Ascending aorta (tissue), 2 donors: ENCODE measurements around the gene SLC24A3. TPM values are rescaled to one million over a fixed set of nuclear protein-coding genes. Genes with fewer than 3 reads are reported as not detected.

Experiments used
- DNase-seq, 2 donors: peaks; one replicate each; pipeline ENCODE4 v3.0.0-alpha.2; 2019; ENCODE audit warnings: low spot score in 2 of 2
- H3K27ac ChIP-seq, 2 donors: fragments of 200-600 bp; sonication (generic); one replicate each; pipeline ENCODE4 v1.5.1; 2016 to 2017; ENCODE audit warnings: mild to moderate bottlenecking in 1 of 2
- H3K27me3 ChIP-seq: fragments of 200-600 bp; sonication (generic); one replicate; pipeline ENCODE4 v1.5.1; 2017
- H3K36me3 ChIP-seq, 2 donors: fragments of 200-600 bp; sonication (generic); one replicate each; pipeline ENCODE4 v1.5.1; 2016
- H3K4me1 ChIP-seq, 2 donors: fragments of 200-600 bp; sonication (generic); one replicate each; pipeline ENCODE4 v1.5.1; 2016 to 2017; ENCODE audit warnings: mild to moderate bottlenecking in 1 of 2
- H3K4me3 ChIP-seq, 2 donors: fragments of 200-600 bp; sonication (generic); one replicate each; pipeline ENCODE4 v1.5.1; 2016 to 2017; ENCODE audit warnings: mild to moderate bottlenecking in 1 of 2
- H3K9me3 ChIP-seq, 2 donors: fragments of 200-600 bp; sonication (generic); one replicate each; pipeline ENCODE4 v1.5.1; 2016
- intact Hi-C: fragments of 100-400 bp; cut with DNase I; formaldehyde crosslinking; loops from one replicate; pipeline ENCODE4 v1.15.1; 2023
- total RNA-seq: library from RNA; depleted of rRNA; stranded (reverse); fragments of >200 nt; gene quantifications from one replicate; pipeline ENCODE4 v1.1.0, GENCODE V29; 2016
- TF ChIP-seq, protein P1 (sequence below), 3 experiments: fragments of 200-600 bp in 2 of 3; fragments of 450-650 bp in 1 of 3; sonication (generic) in 2 of 3; IDR thresholded peaks; one replicate each; pipeline ENCODE4 v1.5.1; 2016 to 2019; ENCODE audit warnings: antibody characterized with exemption in 3 of 3, mild to moderate bottlenecking in 1 of 3, moderate library complexity in 1 of 3

Gene SLC24A3
- total RNA-seq, 1 donor from 2014 or later = 12.9 TPM

DNA sequence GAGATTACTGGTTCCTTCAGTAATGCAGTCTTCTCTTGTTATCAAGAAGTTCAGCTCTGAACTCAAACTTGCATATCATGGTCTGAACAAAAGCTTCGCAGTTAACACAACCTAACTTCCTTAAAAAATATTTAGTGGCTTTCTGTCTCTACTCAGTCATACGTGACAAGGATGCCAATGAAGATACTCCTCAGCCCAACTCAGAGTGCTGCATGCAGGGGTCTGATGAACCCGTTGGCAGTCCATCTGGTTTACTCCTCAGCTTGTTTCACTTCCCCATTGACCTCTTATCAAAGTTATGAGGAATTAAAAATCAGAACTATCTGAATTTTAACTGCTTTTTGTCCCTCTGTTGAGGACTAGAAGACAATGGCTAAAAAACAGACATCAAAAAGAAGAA, 489.0 kb downstream of the SLC24A3 start:
- peaks cover 3 to 5% of the 10 kb centered on the region in 2 donors for H3K36me3 ChIP-seq
- no peaks in the 10 kb centered on the region for H3K9me3 ChIP-seq
- H3K27me3 ChIP-seq = no peaks in the 10 kb centered on the region
- DNase-seq = peak in 1 of 2 donors; percentile 37
- no peak overlapping the region for H3K27ac ChIP-seq
- no peaks in the 10 kb centered on the region for H3K4me1 ChIP-seq
- intact Hi-C loops = no loop called here
- no peak overlapping the region for H3K4me3 ChIP-seq
- TF ChIP-seq, protein P1, sequence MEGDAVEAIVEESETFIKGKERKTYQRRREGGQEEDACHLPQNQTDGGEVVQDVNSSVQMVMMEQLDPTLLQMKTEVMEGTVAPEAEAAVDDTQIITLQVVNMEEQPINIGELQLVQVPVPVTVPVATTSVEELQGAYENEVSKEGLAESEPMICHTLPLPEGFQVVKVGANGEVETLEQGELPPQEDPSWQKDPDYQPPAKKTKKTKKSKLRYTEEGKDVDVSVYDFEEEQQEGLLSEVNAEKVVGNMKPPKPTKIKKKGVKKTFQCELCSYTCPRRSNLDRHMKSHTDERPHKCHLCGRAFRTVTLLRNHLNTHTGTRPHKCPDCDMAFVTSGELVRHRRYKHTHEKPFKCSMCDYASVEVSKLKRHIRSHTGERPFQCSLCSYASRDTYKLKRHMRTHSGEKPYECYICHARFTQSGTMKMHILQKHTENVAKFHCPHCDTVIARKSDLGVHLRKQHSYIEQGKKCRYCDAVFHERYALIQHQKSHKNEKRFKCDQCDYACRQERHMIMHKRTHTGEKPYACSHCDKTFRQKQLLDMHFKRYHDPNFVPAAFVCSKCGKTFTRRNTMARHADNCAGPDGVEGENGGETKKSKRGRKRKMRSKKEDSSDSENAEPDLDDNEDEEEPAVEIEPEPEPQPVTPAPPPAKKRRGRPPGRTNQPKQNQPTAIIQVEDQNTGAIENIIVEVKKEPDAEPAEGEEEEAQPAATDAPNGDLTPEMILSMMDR (IDR thresholded peaks at IDR 0.05) = no peak

DNA sequence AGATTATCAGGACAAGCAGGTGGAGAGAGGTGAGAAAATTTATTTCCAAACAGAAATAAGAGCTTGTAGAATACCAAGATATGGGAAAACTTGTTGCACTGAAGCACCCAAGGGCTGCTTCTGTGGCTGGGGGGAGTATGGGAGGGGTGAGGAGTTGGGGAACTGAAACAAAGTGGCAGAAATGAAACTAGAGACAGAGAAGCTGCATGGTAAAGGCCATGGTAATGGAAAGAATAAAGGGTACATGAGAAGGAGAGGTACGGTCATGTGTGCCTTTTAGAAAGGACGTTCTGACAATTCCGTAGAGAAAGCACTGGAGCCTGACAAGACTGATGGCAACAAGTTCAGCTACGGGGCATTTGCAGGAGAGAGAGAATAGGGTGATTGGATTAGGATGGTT, 494.0 kb downstream of the SLC24A3 start:
- peaks cover 0 to 6% of the 10 kb centered on the region in 2 donors for H3K4me1 ChIP-seq
- peak in 1 of 2 donors; percentile 27 for DNase-seq
- H3K4me3 ChIP-seq = no peak overlapping the region
- H3K27ac ChIP-seq = no peak overlapping the region
- intact Hi-C loops = no loop called here
- H3K36me3 ChIP-seq = no peaks in the 10 kb centered on the region
- TF ChIP-seq, protein P1 (IDR thresholded peaks at IDR 0.05) = no peak
- no peaks in the 10 kb centered on the region for H3K9me3 ChIP-seq
- no peaks in the 10 kb centered on the region for H3K27me3 ChIP-seq

DNA sequence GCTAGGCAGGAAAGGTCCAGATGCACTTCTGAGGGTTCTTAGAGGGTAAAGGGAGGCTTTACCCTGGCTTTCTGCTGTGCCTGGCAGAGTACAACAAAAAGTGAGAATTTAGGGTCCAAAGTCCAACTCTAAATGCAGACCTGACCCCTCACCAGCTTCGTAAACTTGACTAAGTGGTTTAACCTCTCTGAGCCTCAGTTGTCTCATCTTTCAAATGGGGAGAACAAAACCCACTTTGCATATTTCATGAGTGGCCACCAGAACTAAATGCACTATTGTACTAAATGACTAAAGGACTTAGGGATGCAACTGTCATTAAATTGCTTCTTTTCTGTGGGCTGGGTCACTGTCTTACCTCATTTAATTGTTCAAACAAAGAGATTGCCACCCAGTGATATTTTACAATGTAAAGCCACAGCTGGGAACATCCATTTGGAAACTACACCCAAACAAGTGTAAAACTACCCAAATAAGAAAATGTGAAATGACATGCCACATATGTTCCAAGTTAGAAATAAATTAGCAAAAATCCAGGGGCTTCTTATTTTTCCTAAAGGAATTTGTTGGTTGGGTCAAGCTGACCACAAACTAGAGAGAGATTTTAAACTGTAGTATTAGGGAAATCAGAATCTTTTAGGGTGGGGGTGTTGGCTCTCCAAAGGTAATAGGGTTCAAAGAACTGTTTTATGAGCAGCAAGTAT, 497.3 kb downstream of the SLC24A3 start:
- peak in 1 of 2 donors; percentile 8 for DNase-seq
- intact Hi-C loops = no loop called here
- H3K4me1 ChIP-seq = peaks cover 0 to 6% of the 10 kb centered on the region in 2 donors
- H3K4me3 ChIP-seq = no peak overlapping the region
- no peaks in the 10 kb centered on the region for H3K9me3 ChIP-seq
- H3K27me3 ChIP-seq = no peaks in the 10 kb centered on the region
- H3K27ac ChIP-seq = no peak overlapping the region
- H3K36me3 ChIP-seq = no peaks in the 10 kb centered on the region
- TF ChIP-seq, protein P1 (IDR thresholded peaks at IDR 0.05) = no peak

DNA sequence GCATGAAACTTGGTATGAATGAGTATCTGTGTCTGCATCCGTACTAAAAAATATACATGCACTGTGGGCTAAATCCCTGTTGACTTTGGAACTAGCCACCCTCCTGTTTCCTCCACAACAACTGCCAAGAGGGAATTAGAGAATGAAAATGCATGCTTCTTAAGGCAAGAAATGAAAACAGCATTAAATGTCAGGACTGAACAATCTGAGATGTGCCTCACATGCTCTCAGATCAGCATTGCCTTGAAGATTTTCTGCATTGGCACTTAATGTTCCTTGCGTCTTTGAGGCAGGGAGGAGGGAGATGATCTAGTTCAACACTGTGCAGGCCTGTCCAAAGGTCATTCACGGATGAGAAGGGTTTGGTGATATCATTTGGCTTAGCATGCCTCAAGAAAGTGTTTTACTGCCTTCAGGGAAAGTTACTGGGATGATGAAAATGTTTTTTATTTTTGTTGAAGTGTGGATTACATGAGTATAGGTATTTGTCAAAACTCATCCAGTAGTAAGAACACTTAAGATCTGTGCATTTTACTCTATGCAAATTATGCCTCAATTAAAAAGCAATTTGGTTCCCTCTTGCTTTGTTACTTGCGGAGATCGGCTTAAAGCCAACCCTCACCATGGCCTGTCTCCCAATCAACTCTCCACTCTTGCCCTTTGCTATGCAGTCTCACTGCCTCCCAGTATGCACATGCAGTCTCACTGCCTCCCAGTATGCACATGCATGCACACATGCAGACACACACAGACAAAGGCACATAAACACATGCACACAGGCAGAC, 498.1 kb downstream of the SLC24A3 start:
- no peaks in the 10 kb centered on the region for H3K36me3 ChIP-seq
- H3K27ac ChIP-seq = no peak overlapping the region
- intact Hi-C loops = no loop called here
- no peaks in the 10 kb centered on the region for H3K27me3 ChIP-seq
- H3K4me3 ChIP-seq = no peak overlapping the region
- no peaks in the 10 kb centered on the region for H3K9me3 ChIP-seq
- TF ChIP-seq, protein P1 (IDR thresholded peaks at IDR 0.05) = no peak
- H3K4me1 ChIP-seq = peaks cover 0 to 6% of the 10 kb centered on the region in 2 donors
- peak in 1 of 2 donors; percentile 22 for DNase-seq

DNA sequence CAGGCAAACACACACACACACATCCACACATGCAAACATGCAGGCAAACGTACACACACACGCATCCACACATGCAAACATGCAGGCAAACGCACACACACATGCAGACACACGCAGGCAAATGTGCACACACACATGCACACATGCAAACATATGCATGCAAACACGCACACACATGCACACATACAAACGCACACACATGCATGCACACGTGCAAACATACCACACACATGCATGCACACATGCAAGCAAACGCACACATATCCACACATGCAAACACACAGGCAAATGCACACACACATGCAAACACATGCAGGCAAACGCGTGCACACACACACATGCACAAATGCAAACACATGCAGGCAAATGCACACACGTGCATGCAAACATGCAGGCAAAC, 498.7 kb downstream of the SLC24A3 start:
- Histone ChIP-seq H3K4me3 (no peak overlapping the region), H3K36me3 (no peaks in the 10 kb centered on the region), H3K9me3 (no peaks in the 10 kb centered on the region), H3K4me1 (peaks cover 0 to 6% of the 10 kb centered on the region in 2 donors), H3K27me3 (no peaks in the 10 kb centered on the region), H3K27ac (no peak overlapping the region)
- DNase-seq = peak in 1 of 2 donors; percentile 34
- TF ChIP-seq, protein P1 (IDR thresholded peaks at IDR 0.05) = no peak
- intact Hi-C loops = no loop called here
